ENCODE results near the gene MYL7.
"Not testable (repeated sequence)": the region's sequence is repeated elsewhere in the genome, so short reads cannot be mapped to it uniquely, and the experiment has no call there.

The MYL7 gene

DNA sequence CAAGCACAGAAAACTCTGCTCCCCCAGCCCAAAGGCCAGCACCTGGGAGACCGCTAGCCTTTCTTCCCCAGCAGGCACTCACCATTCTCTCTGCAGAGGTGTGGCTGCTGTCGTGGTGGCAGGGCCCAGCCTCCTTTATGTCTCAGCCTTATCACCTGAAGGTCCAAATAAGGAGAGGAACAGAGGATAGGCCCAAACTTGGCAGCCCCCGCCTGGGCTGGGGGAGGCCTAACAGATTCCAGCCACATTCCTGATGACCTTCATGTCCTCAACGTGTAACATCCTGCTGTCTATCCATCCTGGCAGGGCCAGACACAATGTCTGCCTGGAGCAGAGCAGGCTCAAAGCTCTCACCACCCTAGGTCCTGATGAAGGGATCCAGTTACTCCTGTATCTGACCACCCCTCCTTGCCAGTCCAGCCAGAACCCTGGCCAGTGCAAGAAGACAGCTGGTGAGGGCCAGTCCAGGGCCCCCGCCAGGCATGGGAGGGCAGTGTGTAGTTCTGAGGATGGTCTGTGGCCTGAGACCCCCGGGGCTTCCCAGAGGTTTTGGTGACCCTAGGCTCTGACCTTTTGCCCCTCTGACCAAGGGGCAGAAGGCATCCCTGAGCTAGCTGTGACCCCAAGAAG lies at the start of gene MYL7:
TSS of gene MYL7 (minus strand) at position 112 of the 630 bp plus-strand sequence. CDS start at position 85, 27 bp downstream.
- DNase-seq = no peak

DNA sequence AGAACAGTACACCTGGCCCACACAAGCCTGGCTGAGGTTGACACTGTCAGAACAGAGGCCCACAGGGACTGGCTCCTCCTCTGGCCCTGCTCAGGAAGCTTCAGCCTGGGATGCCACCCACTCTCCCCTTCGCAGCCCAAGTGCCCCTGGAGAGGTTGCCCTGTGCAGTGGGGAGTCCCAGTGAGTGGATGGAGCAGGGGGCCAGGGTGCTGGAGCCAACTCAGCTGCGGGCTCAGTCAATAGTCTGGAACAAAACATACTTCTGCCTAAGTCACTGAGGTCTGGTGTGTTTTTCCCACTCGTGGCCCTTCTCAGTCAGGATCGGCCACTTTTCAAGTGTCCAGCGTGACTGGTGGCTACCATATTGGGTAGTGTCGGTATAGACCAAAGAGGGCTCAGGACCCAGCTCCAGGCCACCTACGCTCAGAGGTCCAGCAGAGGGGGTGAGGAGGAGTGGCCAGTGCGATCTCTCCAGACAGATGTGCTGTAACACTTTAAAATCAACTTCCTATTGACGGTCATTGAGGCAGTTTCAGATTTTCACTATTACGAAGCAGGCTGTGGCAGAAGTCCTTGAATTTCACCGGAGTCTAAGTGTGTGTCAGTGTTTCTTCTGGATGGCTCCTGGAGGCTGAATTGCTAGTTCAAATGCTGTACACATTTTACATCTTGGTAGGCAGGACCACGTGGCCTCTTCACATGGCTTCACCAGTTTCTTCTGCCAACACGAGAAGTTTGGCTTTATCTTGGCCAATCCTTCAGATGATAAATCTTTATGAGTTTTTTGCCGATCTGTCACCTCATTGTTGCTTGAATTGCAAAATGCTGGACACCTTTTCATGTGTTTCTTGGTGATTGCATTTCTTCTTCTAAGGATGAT lies 49.1 kb upstream of the MYL7 start:
- DNase-seq = no peak

DNA sequence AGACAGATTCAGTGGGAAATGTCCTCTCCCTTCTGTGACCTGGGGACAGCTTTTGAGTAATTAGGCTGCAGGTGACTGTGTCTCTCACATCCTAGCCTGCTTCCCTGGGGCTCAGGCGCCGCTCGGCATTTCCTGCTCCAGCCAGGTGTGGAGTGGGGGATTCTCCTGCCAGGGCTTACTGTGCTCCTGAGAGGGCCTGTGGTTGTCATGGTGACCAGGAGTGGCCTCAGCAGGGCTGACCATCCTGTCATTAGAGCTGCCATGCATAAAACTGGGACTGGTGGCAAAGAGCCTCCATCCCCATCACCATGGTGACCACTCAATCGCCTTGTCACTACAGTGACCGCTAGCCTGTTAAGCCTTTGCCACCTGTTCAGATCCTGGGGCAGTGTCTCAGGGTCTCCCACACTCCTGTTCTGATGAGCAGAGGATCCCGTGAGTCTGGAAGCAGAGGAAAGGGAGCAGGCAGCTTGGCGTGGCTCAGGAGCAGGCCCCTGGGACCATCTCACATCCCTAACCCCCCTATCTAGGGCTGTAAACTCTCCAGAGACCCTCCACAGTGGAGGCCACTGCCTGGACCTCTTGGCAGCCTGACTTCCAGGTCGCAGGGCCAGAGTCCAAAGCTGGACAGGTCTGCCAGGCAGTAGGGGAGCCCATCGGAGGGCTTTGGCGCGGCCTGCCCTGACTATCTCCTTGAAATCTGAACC lies 48.3 kb upstream of the MYL7 start, which contains the start of gene GCK:
TSS of gene GCK (minus strand) at position 154 of the 707 bp plus-strand sequence. CDS start 486 bp downstream, outside the sequence.
- DNase-seq = no peak

DNA sequence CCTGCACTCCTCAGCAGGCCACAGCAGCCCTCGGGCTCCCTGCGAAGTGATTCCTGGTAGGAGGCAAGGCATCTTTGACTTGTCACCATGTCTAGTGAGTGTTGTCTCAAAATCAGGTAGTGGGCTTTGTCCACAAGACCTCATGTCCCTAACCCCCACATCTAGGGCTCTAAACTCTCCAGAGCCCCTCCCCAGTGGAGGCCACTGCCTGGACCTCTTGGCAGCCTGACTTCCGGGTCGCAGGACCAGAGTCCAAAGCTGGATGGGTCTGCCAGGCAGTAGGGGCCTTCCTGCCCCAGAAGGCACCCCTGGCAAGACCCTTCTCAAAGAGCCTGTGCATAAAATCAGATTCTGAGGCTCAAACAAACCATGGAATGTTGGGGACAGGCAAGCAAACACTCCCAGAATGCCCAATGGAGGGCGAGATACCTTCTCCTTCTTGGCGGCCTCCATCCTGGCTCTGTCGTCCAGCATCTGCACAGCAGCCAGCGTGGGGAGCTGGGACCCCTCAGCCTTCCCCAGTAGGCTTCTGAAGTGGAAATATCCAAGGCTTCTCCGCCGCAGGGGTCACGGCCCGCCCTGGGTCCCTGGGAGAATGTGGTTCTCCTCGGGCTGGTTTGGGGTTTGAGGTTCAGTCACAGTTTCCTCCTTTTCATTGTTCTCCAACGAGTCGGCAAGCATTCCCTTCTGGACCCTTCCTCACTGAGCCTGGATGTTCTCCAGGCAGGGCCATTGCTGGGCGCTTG lies 47.5 kb upstream of the MYL7 start:
- no peak for DNase-seq

- DNase-seq = no peak
Observed at GRCh38 chr7:44187636-44188416, 46.7 kb upstream of the MYL7 start.

DNA sequence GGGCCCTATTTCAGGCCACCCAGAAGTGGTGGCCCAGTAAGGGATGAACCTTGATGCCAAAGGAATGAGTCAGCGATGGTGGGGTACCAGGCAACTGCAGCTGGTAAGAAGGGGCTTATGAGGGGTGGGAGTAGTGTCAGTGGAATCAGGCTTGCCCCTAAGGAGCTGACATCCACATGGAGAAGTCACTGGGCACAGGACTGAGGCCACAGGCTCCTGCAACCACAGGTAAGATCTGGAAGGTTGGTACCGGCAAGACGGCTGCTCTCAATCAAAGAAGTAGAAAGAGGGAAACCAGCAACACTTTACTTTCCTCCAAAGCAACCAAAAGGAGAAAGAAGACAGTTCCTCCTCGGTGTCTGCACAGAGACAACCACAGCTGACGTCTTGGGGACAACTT lies 45.6 kb upstream of the MYL7 start:
- no peak for DNase-seq

DNA sequence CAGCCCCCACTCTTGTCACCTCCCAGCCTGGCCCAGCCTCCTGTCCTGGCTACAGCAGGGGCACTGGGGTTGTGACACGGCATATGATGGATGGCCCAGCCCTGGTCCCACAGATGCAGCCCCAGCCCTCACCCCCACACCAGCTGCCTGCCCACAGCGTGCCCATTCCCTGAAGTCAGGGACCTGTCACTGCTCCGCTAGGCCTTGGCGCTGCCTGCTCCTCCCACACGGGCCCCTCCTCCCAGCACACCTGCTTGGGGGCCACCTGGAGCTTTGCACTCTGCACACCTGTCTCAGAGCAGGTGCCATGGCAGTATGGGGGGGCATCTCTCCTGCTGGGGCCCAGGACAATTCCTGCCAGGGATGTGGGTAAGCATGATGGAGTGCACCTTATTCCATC lies 44.6 kb upstream of the MYL7 start:
- DNase-seq = no peak

- no peak for DNase-seq
Observed at GRCh38 chr7:44184873-44185446, 43.8 kb upstream of the MYL7 start.

DNA sequence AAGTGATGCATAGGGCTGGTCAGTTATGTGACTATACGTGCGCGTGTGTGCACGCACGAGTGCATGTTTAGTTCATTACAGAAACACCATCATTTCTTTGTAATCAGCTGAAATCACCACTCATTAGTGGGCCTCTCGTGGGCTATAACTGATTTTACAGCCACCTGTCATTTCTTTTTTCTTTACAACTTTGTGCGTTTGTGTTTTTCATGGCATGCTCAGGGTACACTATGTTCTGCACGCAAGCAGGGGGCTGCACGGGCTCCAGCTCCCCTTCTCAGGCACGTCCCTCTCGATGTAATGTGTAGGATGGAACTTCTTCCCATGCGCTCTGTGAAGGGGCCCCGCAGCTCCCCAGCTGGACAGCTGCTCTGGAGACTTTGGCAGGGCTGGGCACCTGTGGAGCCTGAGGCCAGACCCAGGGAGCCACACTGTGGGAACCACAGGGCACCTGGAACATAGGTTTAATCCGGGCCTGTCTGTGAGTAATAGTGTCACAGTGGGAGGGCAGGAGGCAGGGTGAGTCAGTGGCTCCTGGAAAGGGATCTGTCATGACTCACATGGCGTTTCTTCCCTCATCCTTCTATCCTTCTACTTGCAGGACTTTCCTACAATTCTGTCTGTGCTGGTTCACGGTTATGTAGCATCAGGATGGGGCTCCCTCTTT lies 43.2 kb upstream of the MYL7 start:
- no peak for DNase-seq

DNA sequence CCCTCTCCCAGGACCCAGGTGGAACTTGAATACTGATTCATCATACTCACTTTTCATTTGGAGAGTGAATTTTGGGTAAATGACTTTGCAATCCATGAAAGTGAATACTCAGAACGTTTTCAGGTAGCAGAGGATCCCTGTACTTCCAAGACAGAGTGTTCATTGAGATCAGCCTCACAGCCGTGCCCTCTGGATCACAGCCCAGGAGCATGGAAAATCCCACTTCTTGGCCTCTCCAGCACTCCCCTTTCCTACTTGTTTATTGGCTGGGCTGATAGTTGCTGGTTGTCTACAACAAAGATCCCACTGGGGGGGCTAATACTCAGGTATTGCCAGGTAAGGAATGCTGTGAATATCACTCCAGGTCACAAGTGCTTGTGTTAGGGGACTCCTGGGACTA lies 42.3 kb upstream of the MYL7 start:
- no peak for DNase-seq

GRCh38 chr7:44182827-44183226 lies 41.7 kb upstream of the MYL7 start:
- no peak for DNase-seq

- no peak for DNase-seq
Observed at GRCh38 chr7:44180631-44181030, 39.5 kb upstream of the MYL7 start.

DNA sequence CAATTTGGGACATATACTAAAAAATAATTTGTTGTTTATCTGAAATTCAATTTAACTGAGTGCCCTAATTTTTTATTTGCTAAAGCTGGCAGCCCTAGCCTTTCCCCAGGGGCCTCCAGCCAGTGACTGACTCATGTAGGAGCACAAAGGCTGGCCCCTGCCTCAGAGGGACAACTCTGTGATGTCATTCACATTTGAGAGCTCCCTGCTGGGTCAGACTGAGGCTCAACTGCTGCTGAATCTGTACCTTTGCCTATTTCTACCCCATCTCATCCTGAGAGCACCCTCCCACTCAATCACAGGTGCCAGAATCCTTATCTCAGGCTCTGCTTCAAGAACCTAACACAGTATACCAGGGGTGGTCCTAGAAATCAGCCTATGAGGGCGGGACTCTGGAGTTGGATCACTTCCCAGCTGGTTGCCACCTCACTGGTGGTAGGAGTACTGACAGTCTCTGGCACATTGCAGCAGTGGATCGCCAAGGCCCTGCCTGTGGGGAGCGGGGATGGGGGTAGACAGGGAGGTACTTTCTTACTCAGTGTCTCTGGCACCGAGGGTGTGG lies 36.5 kb upstream of the MYL7 start:
- DNase-seq = peak; percentile 47

- DNase-seq = peak; percentile 30
Observed at GRCh38 chr7:44176486-44176885, 35.4 kb upstream of the MYL7 start.

DNA sequence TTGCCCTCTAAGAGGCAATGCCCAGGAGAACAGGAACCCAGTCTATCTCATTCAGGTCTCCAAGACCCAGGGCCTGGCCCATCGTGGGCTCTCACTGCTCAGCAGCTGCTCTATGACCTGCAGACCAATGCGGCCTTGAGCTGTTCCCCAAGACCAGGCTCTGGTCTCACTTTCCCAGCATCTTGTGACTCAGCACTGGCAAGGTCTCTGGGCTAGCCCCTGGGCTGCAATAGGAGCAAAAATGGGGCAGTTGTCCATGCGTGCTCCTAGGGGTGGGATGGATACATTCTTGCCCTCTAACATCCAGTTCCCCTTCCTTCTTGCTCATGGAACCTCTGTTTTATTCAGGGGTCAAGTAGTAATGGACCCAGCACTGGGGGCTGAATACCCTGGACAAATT lies 34.6 kb upstream of the MYL7 start:
- DNase-seq = peak; percentile 28

GRCh38 chr7:44174694-44174948 lies 33.5 kb upstream of the MYL7 start:
- DNase-seq = not testable (repeated sequence)

DNA sequence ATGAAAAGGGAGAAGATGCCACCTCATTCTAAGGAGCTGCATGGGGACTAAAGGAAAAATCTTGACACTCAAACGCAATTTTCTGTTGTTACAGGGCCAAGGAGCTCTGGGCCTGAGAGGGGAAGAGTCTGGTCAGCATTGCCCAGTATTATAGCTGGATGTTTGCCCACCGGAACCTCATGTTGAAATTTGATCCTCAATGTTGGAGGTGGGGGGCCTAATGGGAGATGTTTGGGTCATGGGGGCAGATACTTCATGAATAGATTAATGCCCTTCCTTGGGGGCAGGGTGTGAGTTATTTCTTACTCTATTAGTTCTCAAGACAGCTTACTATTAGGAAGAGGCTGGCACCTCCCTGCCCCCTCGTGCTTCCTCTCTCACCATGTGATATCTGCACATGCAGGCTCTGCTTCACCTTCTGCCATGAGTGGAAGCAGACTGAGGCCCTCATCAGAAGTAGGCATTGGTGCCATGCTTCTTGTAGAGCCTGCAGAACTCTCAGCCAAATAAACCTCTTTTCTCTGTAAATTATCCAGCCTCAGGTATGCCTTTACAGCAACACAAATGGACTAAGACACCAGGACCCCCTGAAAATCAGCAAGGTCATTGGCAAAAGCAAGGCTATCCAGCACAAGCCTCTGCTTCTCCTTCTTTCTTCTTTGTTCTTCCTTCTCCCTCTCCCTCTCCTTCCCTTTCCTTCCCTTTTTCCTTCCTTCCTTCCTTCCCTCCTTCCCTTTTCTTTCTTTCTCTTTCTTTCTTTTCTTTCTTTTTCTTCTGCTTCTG lies 33.0 kb upstream of the MYL7 start:
- DNase-seq = no peak

- DNase-seq = no peak
Observed at GRCh38 chr7:44172803-44173424, 31.8 kb upstream of the MYL7 start.

DNA sequence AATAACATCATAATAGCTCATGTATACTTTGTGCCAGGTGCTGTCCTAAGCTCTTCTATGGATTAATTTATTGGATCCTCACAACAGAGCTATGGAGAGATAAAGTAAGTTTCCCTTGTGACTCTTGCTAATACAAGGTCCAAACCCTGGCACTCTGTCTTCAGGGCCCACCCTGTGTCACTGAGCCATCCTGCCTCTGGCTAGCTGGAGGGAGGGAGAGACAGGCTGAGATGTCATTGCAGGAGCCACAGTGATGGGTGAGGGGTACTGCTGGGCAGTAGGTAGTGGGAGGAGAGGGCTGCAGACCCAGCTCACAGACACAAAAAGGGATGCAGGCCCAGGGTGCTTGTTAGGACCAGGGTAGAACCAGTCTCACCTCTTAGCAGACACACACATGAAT lies 31.2 kb upstream of the MYL7 start:
- DNase-seq = no peak

- not testable (repeated sequence) for DNase-seq
Observed at GRCh38 chr7:44171901-44172300, 30.8 kb upstream of the MYL7 start.

Measured in activated CD8-positive, alpha-beta memory T cell treated with anti-CD3 and anti-CD28 coated beads for 24 hours (primary cell).